SK-N-SH treated with all-trans-retinoic acid at 6 μM for 48 hours (cell line): ENCODE data around the gene TOMM20L.

Experiments used
- ARNTL ChIP-seq: fragments of 450-650 bp; formaldehyde crosslinking; IDR thresholded peaks from 2 replicates; pipeline ENCODE4 v1.5.0; 2020; ENCODE audit warnings: low read depth, mild to moderate bottlenecking, moderate library complexity, borderline replicate concordance
- CREB5 ChIP-seq: fragments of 250-450 bp; sonication (Bioruptor Pico); IDR thresholded peaks from 2 replicates; pipeline ENCODE4 v1.5.1; 2020; ENCODE audit warnings: low read depth, mild to moderate bottlenecking, moderate library complexity
- ISL1 ChIP-seq: fragments of 250-450 bp; sonication (Bioruptor Pico); IDR thresholded peaks from 2 replicates; pipeline ENCODE4 v2.1.2; 2022; ENCODE audit warnings: mild to moderate bottlenecking, moderate library complexity
- OSR1 ChIP-seq: fragments of 250-450 bp; sonication (Bioruptor Pico); IDR thresholded peaks from 2 replicates; pipeline ENCODE4 v1.8.0; 2022; ENCODE audit warnings: moderate library complexity, mild to moderate bottlenecking, inconsistent platforms
- PATZ1 ChIP-seq: fragments of 250-450 bp; sonication (Bioruptor Pico); IDR thresholded peaks from 2 replicates; pipeline ENCODE4 v1.8.0; 2020; ENCODE audit warnings: mild to moderate bottlenecking, moderate library complexity, borderline replicate concordance
- POU6F1 ChIP-seq: fragments of 250-450 bp; sonication (Bioruptor Pico); IDR thresholded peaks from 2 replicates; pipeline ENCODE4 v1.8.0; 2021; ENCODE audit warnings: low read depth, mild to moderate bottlenecking, moderate library complexity, borderline replicate concordance
- PPARA ChIP-seq: fragments of 250-450 bp; sonication (Bioruptor Pico); IDR thresholded peaks from 2 replicates; pipeline ENCODE4 v1.5.0; 2020; ENCODE audit warnings: mild to moderate bottlenecking, borderline replicate concordance
- RARB ChIP-seq: fragments of 250-450 bp; sonication (Bioruptor Pico); IDR thresholded peaks from 2 replicates; pipeline ENCODE4 v1.8.0; 2021; ENCODE audit warnings: mild to moderate bottlenecking, moderate library complexity
- SNAI2 ChIP-seq: fragments of 250-450 bp; sonication (Bioruptor Pico); IDR thresholded peaks from 2 replicates; pipeline ENCODE4 v1.5.0; 2020; ENCODE audit warnings: mild to moderate bottlenecking, moderate library complexity
- ZC3H10 ChIP-seq: fragments of 250-450 bp; sonication (Bioruptor Pico); IDR thresholded peaks from 2 replicates; pipeline ENCODE4 v1.5.1; 2021; ENCODE audit warnings: mild to moderate bottlenecking, moderate library complexity
- ZFP3 ChIP-seq: fragments of 250-450 bp; sonication (Bioruptor Pico); IDR thresholded peaks from 2 replicates; pipeline ENCODE4 v1.5.0; 2020; ENCODE audit warnings: mild to moderate bottlenecking, moderate library complexity
- ZFP30 ChIP-seq: fragments of 450-650 bp; formaldehyde crosslinking; IDR thresholded peaks from 2 replicates; pipeline ENCODE4 v1.5.0; 2022; ENCODE audit warnings: mild to moderate bottlenecking, moderate library complexity
- ZNF8 ChIP-seq: fragments of 450-650 bp; formaldehyde crosslinking; IDR thresholded peaks from 2 replicates; pipeline ENCODE4 v1.5.0; 2020; ENCODE audit warnings: mild to moderate bottlenecking, moderate library complexity

GRCh38 chr14:58368956-58369355 lies 26.8 kb upstream of the TOMM20L start:
- TF ChIP-seq POU6F1 (no peak), ZFP30 (CRISPR knock-in tag) (no peak), ISL1 (CRISPR knock-in tag) (no peak), SNAI2 (no peak), ZFP3 (CRISPR knock-in tag) (no peak), PPARA (CRISPR knock-in tag) (no peak), ARNTL (no peak), PATZ1 (CRISPR knock-in tag) (no peak), RARB (CRISPR knock-in tag) (no peak), OSR1 (CRISPR knock-in tag) (no peak), CREB5 (no peak), ZNF8 (CRISPR knock-in tag) (no peak), ZC3H10 (no peak)
